NT2/D1 (cell line): ENCODE data around the gene BHLHE41.

Source experiments
- SUZ12 ChIP-seq: IDR thresholded peaks from 2 replicates; pipeline ENCODE4 v1.6.1; 2011; ENCODE audit not compliant: insufficient read length, insufficient read depth; ENCODE audit errors: extremely low read depth
- ZNF274 ChIP-seq: IDR thresholded peaks from 2 replicates; pipeline ENCODE4 v1.6.1; 2011; ENCODE audit warnings: mild to moderate bottlenecking, low read depth, low read length

GRCh38 chr12:26157001-26157400, 32.2 kb upstream of the BHLHE41 start:
- TF ChIP-seq ZNF274 (no peak), SUZ12 (no peak)
